K562 (cell line): ENCODE measurements around the gene LIG3. TPM values are rescaled to one million over a fixed set of nuclear protein-coding genes. Genes with fewer than 3 reads are reported as not detected.

Experiments
- ARID1B ChIP-seq: fragments of 450-650 bp; IDR thresholded peaks from 2 replicates; pipeline ENCODE4 v1.6.1; 2016; ENCODE audit warnings: antibody characterized with exemption, mild to moderate bottlenecking, inconsistent platforms
- ATF7 ChIP-seq: fragments of 450-650 bp; IDR thresholded peaks from 2 replicates; pipeline ENCODE4 v1.7.1; 2014; ENCODE audit warnings: mild to moderate bottlenecking, moderate library complexity
- BCL6 ChIP-seq: fragments of 250-450 bp; sonication (Bioruptor Pico); IDR thresholded peaks from 2 replicates; pipeline ENCODE4 v1.4.0; 2020
- ETV1 ChIP-seq: fragments of 450-650 bp; conservative IDR thresholded peaks from 2 replicates; pipeline ENCODE4 v1.6.1; 2016; ENCODE audit warnings: missing genetic modification characterization, control low read depth, low read depth, missing compliant biosample characterization
- SMARCA4 ChIP-seq: fragments of 450-650 bp; IDR thresholded peaks from 2 replicates; pipeline ENCODE4 v1.6.1; 2016
- ZNF133 ChIP-seq: fragments of 250-450 bp; sonication (Bioruptor Pico); IDR thresholded peaks from 2 replicates; pipeline ENCODE4 v1.4.0; 2020; ENCODE audit warnings: mild to moderate bottlenecking
- ZNF224 ChIP-seq: sonication (generic); formaldehyde crosslinking; IDR thresholded peaks from 2 replicates; pipeline ENCODE4 v1.8.0; 2022; ENCODE audit warnings: mild to moderate bottlenecking, missing genetic modification reagents
- ZNF24 ChIP-seq: fragments of 450-650 bp; IDR thresholded peaks from 2 replicates; pipeline ENCODE4 v1.6.1; 2016
- ZNF766 ChIP-seq: fragments of 200-800 bp; sonication (Bioruptor generic); conservative IDR thresholded peaks from 2 replicates; pipeline ENCODE4 v1.6.1; 2016; ENCODE audit warnings: missing genetic modification characterization, missing compliant biosample characterization
- polyA plus RNA-seq, 8 experiments: library from polyadenylated mRNA; depleted of rRNA in 4 of 8; stranded (reverse) in 5 of 8; unstranded in 3 of 8; fragments of >200 nt; fragmentation: Nextera tagmentation in 2 of 8; fragmentation: Illumina TruSeq in 1 of 8; extraction: Ambion mirVana in 2 of 8; extraction: Trizol in 1 of 8; gene quantifications; 2 replicates each; pipeline versions ENCODE4 v1.2.1 to v1.2.3, GENCODE V29; 2011 to 2014; ENCODE audit warnings: inconsistent platforms in 1 of 8, missing spikeins in 1 of 8
- total RNA-seq, 7 experiments: library from RNA; depleted of rRNA in 6 of 7; stranded (reverse); fragments of >200 nt in 6 of 7; fragmentation: Illumina TruSeq in 2 of 7; extraction: Trizol in 2 of 7; gene quantifications; 2 replicates each; pipeline versions ENCODE4 v1.2.1 to v1.2.3, GENCODE V29; 2011 to 2021; ENCODE audit warnings: low replicate concordance in 1 of 7
- TF ChIP-seq, protein P1 (sequence below): fragments of 200-800 bp; sonication (Bioruptor generic); IDR thresholded peaks from 2 replicates; pipeline ENCODE4 v1.6.1; 2017; ENCODE audit warnings: missing genetic modification characterization, missing compliant biosample characterization
- TF ChIP-seq, protein P2 (sequence below): fragments of 250-450 bp; sonication (Bioruptor Pico); IDR thresholded peaks from 2 replicates; pipeline ENCODE4 v1.4.0; 2020
- TF ChIP-seq, protein P3 (sequence below), 2 experiments: fragments of 150-350 bp in 1 of 2; IDR thresholded peaks; 2 replicates each; pipeline ENCODE4 v1.6.1; 2012 to 2016; ENCODE audit warnings: low read depth in 2 of 2, low read length in 2 of 2, mild to moderate bottlenecking in 1 of 2, moderate library complexity in 1 of 2
- TF ChIP-seq, protein P4 (sequence below), 2 experiments: fragments of 450-650 bp; IDR thresholded peaks; 2 replicates each; pipeline ENCODE4 v1.6.1; 2016; ENCODE audit warnings: mild to moderate bottlenecking in 2 of 2, borderline replicate concordance in 1 of 2, low read depth in 1 of 2, moderate library complexity in 1 of 2

The LIG3 gene
- total and polyA plus RNA-seq, 9 of the 15 experiments (the other 6 are each of a cell fraction or from before 2014, with no cell fraction given), result 7.6 to 75.0 (median 43.0) TPM

DNA sequence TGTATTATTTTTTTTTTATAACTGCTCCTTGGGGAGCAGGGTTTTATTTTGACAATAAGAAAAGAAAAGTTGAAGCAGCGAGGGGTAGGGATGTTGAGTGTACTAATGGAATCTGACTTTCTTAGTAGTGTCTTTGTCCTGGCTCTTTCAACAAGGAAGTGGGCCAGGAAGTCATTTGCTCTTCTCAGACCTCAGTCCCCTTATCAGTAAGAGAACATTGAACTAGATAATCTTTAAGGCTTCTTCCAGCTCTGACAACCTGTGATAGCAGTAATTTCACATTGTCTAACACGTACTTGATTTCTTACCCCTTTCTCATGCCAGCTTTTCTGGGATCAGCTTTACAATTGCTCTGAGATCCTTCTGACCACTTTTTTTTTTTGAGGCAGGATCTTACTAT lies 8.3 kb downstream of the LIG3 start (continued):
- TF ChIP-seq, protein P1, sequence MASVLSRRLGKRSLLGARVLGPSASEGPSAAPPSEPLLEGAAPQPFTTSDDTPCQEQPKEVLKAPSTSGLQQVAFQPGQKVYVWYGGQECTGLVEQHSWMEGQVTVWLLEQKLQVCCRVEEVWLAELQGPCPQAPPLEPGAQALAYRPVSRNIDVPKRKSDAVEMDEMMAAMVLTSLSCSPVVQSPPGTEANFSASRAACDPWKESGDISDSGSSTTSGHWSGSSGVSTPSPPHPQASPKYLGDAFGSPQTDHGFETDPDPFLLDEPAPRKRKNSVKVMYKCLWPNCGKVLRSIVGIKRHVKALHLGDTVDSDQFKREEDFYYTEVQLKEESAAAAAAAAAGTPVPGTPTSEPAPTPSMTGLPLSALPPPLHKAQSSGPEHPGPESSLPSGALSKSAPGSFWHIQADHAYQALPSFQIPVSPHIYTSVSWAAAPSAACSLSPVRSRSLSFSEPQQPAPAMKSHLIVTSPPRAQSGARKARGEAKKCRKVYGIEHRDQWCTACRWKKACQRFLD (CRISPR knock-in tag), result no peak
- TF ChIP-seq ATF7, result no peak
- peak; percentile 46 for TF ChIP-seq ETV1
- TF ChIP-seq, protein P2, sequence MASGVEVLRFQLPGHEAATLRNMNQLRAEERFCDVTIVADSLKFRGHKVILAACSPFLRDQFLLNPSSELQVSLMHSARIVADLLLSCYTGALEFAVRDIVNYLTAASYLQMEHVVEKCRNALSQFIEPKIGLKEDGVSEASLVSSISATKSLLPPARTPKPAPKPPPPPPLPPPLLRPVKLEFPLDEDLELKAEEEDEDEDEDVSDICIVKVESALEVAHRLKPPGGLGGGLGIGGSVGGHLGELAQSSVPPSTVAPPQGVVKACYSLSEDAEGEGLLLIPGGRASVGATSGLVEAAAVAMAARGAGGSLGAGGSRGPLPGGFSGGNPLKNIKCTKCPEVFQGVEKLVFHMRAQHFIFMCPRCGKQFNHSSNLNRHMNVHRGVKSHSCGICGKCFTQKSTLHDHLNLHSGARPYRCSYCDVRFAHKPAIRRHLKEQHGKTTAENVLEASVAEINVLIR (CRISPR knock-in tag), result no peak
- TF ChIP-seq ARID1B, result peak; percentile 88
- peak; percentile 49; the same call in 1 of the 2 replicates for TF ChIP-seq SMARCA4
- 0 out of 2 replicates have a peak, but pooled peaks have one; percentile 26 for TF ChIP-seq ZNF766
- no peak for TF ChIP-seq ZNF224
- no peak for TF ChIP-seq BCL6
- TF ChIP-seq, protein P3, sequence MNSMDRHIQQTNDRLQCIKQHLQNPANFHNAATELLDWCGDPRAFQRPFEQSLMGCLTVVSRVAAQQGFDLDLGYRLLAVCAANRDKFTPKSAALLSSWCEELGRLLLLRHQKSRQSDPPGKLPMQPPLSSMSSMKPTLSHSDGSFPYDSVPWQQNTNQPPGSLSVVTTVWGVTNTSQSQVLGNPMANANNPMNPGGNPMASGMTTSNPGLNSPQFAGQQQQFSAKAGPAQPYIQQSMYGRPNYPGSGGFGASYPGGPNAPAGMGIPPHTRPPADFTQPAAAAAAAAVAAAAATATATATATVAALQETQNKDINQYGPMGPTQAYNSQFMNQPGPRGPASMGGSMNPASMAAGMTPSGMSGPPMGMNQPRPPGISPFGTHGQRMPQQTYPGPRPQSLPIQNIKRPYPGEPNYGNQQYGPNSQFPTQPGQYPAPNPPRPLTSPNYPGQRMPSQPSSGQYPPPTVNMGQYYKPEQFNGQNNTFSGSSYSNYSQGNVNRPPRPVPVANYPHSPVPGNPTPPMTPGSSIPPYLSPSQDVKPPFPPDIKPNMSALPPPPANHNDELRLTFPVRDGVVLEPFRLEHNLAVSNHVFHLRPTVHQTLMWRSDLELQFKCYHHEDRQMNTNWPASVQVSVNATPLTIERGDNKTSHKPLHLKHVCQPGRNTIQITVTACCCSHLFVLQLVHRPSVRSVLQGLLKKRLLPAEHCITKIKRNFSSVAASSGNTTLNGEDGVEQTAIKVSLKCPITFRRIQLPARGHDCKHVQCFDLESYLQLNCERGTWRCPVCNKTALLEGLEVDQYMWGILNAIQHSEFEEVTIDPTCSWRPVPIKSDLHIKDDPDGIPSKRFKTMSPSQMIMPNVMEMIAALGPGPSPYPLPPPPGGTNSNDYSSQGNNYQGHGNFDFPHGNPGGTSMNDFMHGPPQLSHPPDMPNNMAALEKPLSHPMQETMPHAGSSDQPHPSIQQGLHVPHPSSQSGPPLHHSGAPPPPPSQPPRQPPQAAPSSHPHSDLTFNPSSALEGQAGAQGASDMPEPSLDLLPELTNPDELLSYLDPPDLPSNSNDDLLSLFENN (IDR thresholded peaks at IDR 0.05; ENCODE audit: low read depth in 2 of 2, low read length in 2 of 2), result 0 out of 4 replicates have a peak, but pooled peaks of 1 of the 2 experiments have one; percentile 43
- TF ChIP-seq, protein P4, sequence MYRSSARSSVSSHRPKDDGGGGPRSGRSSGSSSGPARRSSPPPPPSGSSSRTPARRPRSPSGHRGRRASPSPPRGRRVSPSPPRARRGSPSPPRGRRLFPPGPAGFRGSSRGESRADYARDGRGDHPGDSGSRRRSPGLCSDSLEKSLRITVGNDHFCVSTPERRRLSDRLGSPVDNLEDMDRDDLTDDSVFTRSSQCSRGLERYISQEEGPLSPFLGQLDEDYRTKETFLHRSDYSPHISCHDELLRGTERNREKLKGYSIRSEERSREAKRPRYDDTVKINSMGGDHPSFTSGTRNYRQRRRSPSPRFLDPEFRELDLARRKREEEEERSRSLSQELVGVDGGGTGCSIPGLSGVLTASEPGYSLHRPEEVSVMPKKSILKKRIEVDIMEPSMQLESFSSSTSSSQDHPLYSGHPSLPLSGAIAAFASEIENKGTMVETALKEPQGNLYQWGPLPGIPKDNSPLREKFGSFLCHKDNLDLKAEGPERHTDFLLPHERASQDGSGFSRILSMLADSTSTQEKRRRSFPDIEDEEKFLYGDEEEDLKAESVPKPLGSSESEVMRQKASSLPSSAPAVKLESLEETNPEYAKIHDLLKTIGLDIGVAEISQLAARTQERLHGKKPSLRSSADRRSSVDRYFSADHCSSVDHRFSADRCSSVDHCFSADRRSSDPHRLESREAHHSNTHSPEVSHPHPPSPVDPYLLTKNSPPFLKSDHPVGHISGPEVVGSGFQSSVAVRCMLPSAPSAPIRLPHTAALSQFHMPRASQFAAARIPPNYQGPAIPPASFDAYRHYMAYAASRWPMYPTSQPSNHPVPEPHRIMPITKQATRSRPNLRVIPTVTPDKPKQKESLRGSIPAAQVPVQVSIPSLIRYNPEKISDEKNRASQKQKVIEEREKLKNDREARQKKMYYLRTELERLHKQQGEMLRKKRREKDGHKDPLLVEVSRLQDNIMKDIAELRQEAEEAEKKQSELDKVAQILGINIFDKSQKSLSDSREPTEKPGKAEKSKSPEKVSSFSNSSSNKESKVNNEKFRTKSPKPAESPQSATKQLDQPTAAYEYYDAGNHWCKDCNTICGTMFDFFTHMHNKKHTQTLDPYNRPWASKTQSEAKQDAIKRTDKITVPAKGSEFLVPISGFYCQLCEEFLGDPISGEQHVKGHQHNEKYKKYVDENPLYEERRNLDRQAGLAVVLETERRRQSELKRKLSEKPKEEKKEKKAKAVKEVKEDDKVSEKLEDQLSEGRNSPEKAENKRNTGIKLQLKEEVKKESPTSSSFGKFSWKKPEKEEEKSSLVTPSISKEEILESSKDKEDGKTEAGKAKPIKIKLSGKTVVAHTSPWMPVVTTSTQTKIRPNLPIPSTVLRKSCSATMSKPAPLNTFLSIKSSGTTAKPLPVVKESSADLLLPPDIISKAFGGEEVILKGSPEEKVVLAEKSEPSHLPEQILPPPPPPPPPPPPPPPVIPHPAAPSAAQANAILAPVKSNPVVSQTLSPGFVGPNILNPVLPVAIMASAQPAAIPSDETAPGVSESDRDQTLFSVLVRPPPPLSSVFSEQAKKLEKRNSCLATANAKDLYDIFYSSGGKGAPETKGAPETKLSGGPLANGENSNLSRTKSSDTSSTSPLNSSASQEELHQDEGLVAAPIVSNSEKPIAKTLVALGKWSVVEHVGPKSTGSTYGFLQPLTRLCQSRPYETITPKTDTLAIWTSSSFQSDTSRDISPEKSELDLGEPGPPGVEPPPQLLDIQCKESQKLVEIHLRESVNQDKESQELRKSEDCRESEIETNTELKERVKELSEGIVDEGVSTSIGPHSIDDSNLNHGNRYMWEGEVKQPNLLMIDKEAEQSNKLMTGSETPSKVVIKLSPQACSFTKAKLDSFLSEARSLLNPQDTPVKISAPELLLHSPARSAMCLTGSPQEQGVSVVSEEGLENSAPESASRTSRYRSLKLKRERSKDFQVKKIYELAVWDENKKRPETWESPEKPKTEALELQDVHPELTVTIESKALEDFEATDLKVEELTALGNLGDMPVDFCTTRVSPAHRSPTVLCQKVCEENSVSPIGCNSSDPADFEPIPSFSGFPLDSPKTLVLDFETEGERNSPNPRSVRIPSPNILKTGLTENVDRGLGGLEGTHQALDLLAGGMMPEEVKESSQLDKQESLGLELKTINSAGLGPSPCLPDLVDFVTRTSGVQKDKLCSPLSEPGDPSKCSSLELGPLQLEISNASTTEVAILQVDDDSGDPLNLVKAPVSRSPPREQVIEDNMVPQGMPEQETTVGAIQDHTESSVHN (IDR thresholded peaks at IDR 0.05; ENCODE audit: borderline replicate concordance in 1 of 2, low read depth in 1 of 2), result no peak
- TF ChIP-seq ZNF133 (CRISPR knock-in tag), result no peak
- TF ChIP-seq ZNF24, result no peak
